Natural killer cell (primary cell): ENCODE results near the gene DENND5B. TPM values are rescaled to one million over a fixed set of nuclear protein-coding genes. Genes with fewer than 3 reads are reported as not detected.

Experiments
- ATAC-seq, 3 donors: fragments of 150-1000 bp in 2 of 3; fragments of 200-7000 bp in 1 of 3; cut with Tn5 transposase; 1 replicate in 1 of 3; 2 replicates in 2 of 3; pipeline ENCODE4 v1.10.0; 2021; ENCODE audit warnings: mild to moderate bottlenecking in 2 of 3, moderate library complexity in 2 of 3
- DNase-seq, 2 donors: peaks; one replicate each; pipeline versions ENCODE4 v3.0.0 to v3.0.0-alpha.2; 2013 to 2021; ENCODE audit warnings: mixed read lengths in 1 of 2
- H3K27ac ChIP-seq: one replicate; pipeline ENCODE4 v1.5.1; 2013; ENCODE audit warnings: mild to moderate bottlenecking, low read length
- H3K27me3 ChIP-seq: one replicate; pipeline ENCODE4 v1.6.1; 2013; ENCODE audit warnings: low read length; ENCODE audit not compliant: control insufficient read depth, insufficient read depth
- H3K36me3 ChIP-seq: one replicate; pipeline ENCODE4 v1.6.1; 2013; ENCODE audit warnings: low read length; ENCODE audit not compliant: control insufficient read depth, insufficient read depth
- H3K4me1 ChIP-seq: one replicate; pipeline ENCODE4 v1.6.1; 2013; ENCODE audit warnings: low read length; ENCODE audit not compliant: control insufficient read depth, insufficient read depth
- H3K4me3 ChIP-seq: one replicate; pipeline ENCODE4 v1.5.1; 2013; ENCODE audit warnings: low read length
- H3K9me3 ChIP-seq: one replicate; pipeline ENCODE4 v1.6.1; 2013; ENCODE audit warnings: low read length; ENCODE audit not compliant: control insufficient read depth, insufficient read depth
- H3K27ac Mint-ChIP-seq, 2 donors: one replicate each; pipeline ENCODE4 v1.8.0; 2022; ENCODE audit warnings: mild to moderate bottlenecking in 2 of 2, mixed read lengths in 2 of 2, moderate library complexity in 1 of 2
- H3K27me3 Mint-ChIP-seq, 2 donors: one replicate each; pipeline ENCODE4 v1.8.0; 2022; ENCODE audit warnings: low read depth in 2 of 2, mixed read lengths in 2 of 2
- H3K36me3 Mint-ChIP-seq: one replicate; pipeline ENCODE4 v1.8.0; 2022; ENCODE audit warnings: mixed read lengths
- H3K4me1 Mint-ChIP-seq, 2 donors: one replicate each; pipeline ENCODE4 v1.8.0; 2022; ENCODE audit warnings: mixed read lengths in 2 of 2
- H3K4me3 Mint-ChIP-seq: one replicate; pipeline ENCODE4 v1.8.0; 2022; ENCODE audit warnings: mild to moderate bottlenecking, moderate library complexity, mixed read lengths
- H3K9me3 Mint-ChIP-seq, 2 donors: one replicate each; pipeline ENCODE4 v1.8.0; 2022; ENCODE audit warnings: mixed read lengths in 2 of 2
- WGBS: methylation state at CpG from one replicate; pipeline ENCODE4 v1.1.7; 2013; ENCODE audit warnings: missing lambda C conversion rate; ENCODE audit not compliant: insufficient coverage; 5-methylcytosine and 5-hydroxymethylcytosine counted together
- intact Hi-C: fragments of 100-400 bp; cut with micrococcal nuclease; formaldehyde crosslinking; loops from one replicate; pipeline ENCODE4 v1.14.2; 2022
- total RNA-seq, 4 donors: library from RNA; stranded (reverse); fragments of 120-200 nt in 1 of 4; gene quantifications; one replicate each; pipeline versions ENCODE4 v1.2.3 to v1.2.4, GENCODE V29; 2013 to 2022
- TF ChIP-seq, protein P1 (sequence below): fragments of 200-600 bp; IDR thresholded peaks from one replicate; pipeline ENCODE4 v1.8.0; 2022; ENCODE audit warnings: antibody characterized with exemption

DENND5B gene
- total RNA-seq, 3 donors from 2014 or later (not counting 1 experiment from before 2014, with no cell fraction given) = 0.52 to 2.4 (median 0.70) TPM

DNA sequence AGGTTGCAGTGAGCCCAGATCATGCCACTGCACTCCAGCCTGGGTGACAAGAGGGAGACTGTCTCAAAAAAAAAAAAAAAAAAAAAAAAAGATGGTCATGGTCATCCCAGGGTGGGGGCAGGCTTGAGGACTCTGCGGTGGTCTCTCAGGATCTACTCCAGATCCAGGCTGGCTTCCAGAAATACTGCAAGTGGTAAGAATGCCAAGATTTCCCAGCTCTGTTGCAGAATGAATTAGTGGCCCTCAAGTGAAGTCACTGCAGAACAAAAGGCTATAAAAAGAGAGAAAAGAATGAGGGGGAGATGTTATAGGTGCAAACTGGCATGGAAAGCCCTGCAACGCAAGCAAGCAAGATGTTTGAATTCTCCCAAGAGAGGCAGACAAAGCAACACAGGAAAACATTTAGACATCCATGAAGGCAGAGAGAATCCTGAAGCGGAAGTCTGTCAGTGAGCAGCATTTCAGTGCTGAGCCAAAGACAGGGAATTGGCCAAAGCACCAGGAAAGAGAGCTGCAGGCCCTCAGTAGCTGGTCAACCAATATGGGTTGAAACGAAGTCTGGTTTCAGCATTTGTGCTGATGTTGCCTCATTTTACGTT lies 36.6 kb upstream of the DENND5B start:
- 94% methylated on average over 5 of the region's 5 CpGs for WGBS
- TF ChIP-seq, protein P1, sequence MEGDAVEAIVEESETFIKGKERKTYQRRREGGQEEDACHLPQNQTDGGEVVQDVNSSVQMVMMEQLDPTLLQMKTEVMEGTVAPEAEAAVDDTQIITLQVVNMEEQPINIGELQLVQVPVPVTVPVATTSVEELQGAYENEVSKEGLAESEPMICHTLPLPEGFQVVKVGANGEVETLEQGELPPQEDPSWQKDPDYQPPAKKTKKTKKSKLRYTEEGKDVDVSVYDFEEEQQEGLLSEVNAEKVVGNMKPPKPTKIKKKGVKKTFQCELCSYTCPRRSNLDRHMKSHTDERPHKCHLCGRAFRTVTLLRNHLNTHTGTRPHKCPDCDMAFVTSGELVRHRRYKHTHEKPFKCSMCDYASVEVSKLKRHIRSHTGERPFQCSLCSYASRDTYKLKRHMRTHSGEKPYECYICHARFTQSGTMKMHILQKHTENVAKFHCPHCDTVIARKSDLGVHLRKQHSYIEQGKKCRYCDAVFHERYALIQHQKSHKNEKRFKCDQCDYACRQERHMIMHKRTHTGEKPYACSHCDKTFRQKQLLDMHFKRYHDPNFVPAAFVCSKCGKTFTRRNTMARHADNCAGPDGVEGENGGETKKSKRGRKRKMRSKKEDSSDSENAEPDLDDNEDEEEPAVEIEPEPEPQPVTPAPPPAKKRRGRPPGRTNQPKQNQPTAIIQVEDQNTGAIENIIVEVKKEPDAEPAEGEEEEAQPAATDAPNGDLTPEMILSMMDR = no peak
- no peak for ATAC-seq

DNA sequence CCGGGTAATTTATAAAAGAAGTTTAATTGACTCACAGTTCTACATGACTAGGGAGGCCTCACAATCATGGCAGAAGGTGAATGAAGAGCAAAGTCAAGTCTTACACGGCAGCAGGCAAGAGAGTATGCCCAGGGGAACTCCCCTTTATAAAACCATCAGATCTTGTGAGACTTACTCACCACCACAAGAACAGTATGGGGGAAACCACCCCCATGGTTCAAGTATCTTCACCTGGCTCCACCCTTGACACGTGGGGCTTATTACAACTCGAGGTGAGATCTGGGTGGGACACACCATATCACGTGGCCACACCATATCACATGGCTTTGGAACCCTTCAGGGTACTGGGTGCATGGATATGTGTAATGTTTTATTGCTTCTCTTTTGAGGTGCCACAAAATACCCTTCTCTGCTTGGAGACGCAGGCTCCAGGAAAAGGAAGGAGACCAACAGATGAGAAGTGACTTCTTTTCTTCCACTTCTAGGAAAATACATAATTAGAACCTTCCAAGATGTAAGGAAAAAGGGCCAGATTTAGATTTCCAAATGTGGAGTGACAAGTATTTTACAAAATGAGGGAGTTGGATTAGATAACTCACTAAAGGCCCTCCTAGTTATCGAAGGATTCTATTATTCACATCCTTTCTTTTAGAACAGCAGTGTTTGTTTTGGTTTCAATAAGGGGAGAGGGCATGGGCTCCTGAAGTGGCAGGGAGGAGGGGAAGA lies 35.5 kb upstream of the DENND5B start:
- Histone ChIP-seq H3K36me3 (no peaks in the 10 kb centered on the region), H3K9me3 (no peaks in the 10 kb centered on the region), H3K27ac (no peak overlapping the region), H3K4me3 (no peak overlapping the region), H3K4me1 (no peaks in the 10 kb centered on the region), H3K27me3 (no peaks in the 10 kb centered on the region)
- TF ChIP-seq, protein P1 = no peak
- intact Hi-C loops = no loop called here
- WGBS = 52% methylated on average over 5 of the region's 7 CpGs
- peaks cover 0 to 3% of the 10 kb centered on the region in 2 donors for H3K27me3 Mint-ChIP-seq
- H3K4me1 Mint-ChIP-seq = peaks cover 9 to 10% of the 10 kb centered on the region in 2 donors
- no peak for DNase-seq
- no peak overlapping the region for H3K27ac Mint-ChIP-seq
- peaks cover 0 to 2% of the 10 kb centered on the region in 2 donors for H3K9me3 Mint-ChIP-seq
- peak; percentile 54 to 73 (median 71) for ATAC-seq
- H3K36me3 Mint-ChIP-seq = no peaks in the 10 kb centered on the region
- H3K4me3 Mint-ChIP-seq = no peak overlapping the region

More for the DNA sequence above, 36.6 kb upstream of the DENND5B start:
- Mint-ChIP-seq H3K27me3 (peaks cover 0 to 3% of the 10 kb centered on the region in 2 donors), H3K4me1 (peaks cover 9 to 10% of the 10 kb centered on the region in 2 donors), H3K36me3 (no peaks in the 10 kb centered on the region), H3K27ac (no peak overlapping the region), H3K9me3 (peaks cover 0 to 2% of the 10 kb centered on the region in 2 donors), H3K4me3 (no peak overlapping the region)
- intact Hi-C loops = no loop called here
- Histone ChIP-seq H3K36me3 (no peaks in the 10 kb centered on the region), H3K4me3 (no peak overlapping the region), H3K27ac (no peak overlapping the region), H3K27me3 (no peaks in the 10 kb centered on the region), H3K9me3 (no peaks in the 10 kb centered on the region), H3K4me1 (no peaks in the 10 kb centered on the region)
- no peak for DNase-seq

DNA sequence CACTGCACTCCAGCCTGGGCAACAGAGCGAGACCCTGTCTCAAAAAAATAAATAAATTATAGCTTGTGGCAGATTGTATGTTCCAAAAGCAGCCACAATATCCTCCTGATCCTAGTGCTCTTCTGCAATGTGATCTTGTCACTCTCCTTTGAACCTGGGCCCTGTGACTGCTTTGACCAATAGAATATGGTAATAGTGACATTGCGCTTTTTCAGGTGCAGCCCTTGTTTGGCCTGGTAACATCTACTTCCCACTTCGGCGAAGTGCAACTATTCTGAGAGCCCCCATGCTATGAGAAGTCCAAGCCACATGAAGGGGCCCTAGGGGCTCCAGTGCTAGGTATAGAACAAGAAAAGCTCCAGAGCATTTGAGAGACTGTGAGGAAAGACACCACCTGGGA lies 31.1 kb upstream of the DENND5B start:
- Histone ChIP-seq H3K9me3 (no peaks in the 10 kb centered on the region), H3K27ac (no peak overlapping the region), H3K36me3 (no peaks in the 10 kb centered on the region), H3K4me1 (no peaks in the 10 kb centered on the region), H3K4me3 (no peak overlapping the region), H3K27me3 (no peaks in the 10 kb centered on the region)
- DNase-seq (no peak), ATAC-seq (no peak)
- intact Hi-C loops = no loop called here
- Mint-ChIP-seq H3K4me3 (no peak overlapping the region), H3K9me3 (peaks cover 0 to 2% of the 10 kb centered on the region in 2 donors), H3K27ac (no peak overlapping the region), H3K36me3 (no peaks in the 10 kb centered on the region), H3K27me3 (no peaks in the 10 kb centered on the region), H3K4me1 (peaks cover 9 to 10% of the 10 kb centered on the region in 2 donors)
- 75% methylated on average over 4 of the region's 4 CpGs for WGBS
- TF ChIP-seq, protein P1 = no peak
